Erythroblast (primary cell): Measurements from ENCODE around the gene GABRR3.

ENCODE experiments used
- GATA1 ChIP-seq: IDR thresholded peaks from 2 replicates; pipeline ENCODE4 v1.6.1; 2011; ENCODE audit warnings: low read depth, mild to moderate bottlenecking, control low read depth, low read length, moderate library complexity
- POLR2A ChIP-seq: IDR thresholded peaks from 2 replicates; pipeline ENCODE4 v1.6.1; 2011; ENCODE audit warnings: mild to moderate bottlenecking, low read length

GRCh38 chr3:97970156-97970555, 65.0 kb downstream of the GABRR3 start:
- TF ChIP-seq POLR2A: no peak
- TF ChIP-seq GATA1: no peak
